SU-DHL-6 (cell line): ENCODE results near the gene PECR.

Experiments
- H2AFZ ChIP-seq: fragments of 200-600 bp; sonication (generic); 2 replicates; pipeline ENCODE4 v1.6.1; 2014; ENCODE audit warnings: low read depth, mild to moderate bottlenecking, moderate library complexity, mixed read lengths, antibody characterized with exemption, low read length; ENCODE audit not compliant: severe bottlenecking
- H3F3A ChIP-seq: fragments of 200-600 bp; shearing (Covaris generic); 2 replicates; pipeline ENCODE4 v1.6.0; 2016; ENCODE audit warnings: antibody characterized with exemption, mild to moderate bottlenecking; ENCODE audit not compliant: insufficient read depth
- H3K27ac ChIP-seq: fragments of 200-600 bp; sonication (generic); 2 replicates; pipeline ENCODE4 v1.5.1; 2016; ENCODE audit warnings: low read depth, mild to moderate bottlenecking, low read length, moderate library complexity, mixed read lengths
- H3K27me3 ChIP-seq: fragments of 200-600 bp; sonication (generic), shearing (Covaris generic); 2 replicates; pipeline ENCODE4 v1.6.0; 2014; ENCODE audit warnings: mild to moderate bottlenecking, low read length
- H3K36me3 ChIP-seq: fragments of 200-600 bp; sonication (generic); 2 replicates; pipeline ENCODE4 v1.6.1; 2014; ENCODE audit warnings: mild to moderate bottlenecking, low read length, mixed read lengths
- H3K4me2 ChIP-seq: fragments of 300-600, 200-600 bp; shearing (Covaris generic), sonication (generic); 2 replicates; pipeline ENCODE4 v1.6.0; 2014; ENCODE audit warnings: low read length, low read depth, mild to moderate bottlenecking; ENCODE audit not compliant: poor library complexity, severe bottlenecking
- H3K4me3 ChIP-seq: fragments of 200-600 bp; sonication (generic); 2 replicates; pipeline ENCODE4 v1.5.1; 2014; ENCODE audit warnings: antibody characterized with exemption, low read length, mild to moderate bottlenecking, mixed read lengths; ENCODE audit not compliant: insufficient read depth, poor library complexity, severe bottlenecking
- H3K79me2 ChIP-seq: fragments of 200-600 bp; sonication (generic); 2 replicates; pipeline ENCODE4 v1.6.1; 2014; ENCODE audit warnings: mild to moderate bottlenecking, low read length, moderate library complexity; ENCODE audit not compliant: insufficient read depth
- H3K9ac ChIP-seq: fragments of 200-600 bp; sonication (generic); 2 replicates; pipeline ENCODE4 v1.7.0; 2014; ENCODE audit warnings: mild to moderate bottlenecking, low read length
- H3K9me2 ChIP-seq: fragments of 200-600 bp; sonication (generic); replicated peaks from 2 replicates; pipeline ENCODE4 v1.6.1; 2014; ENCODE audit warnings: low read length; ENCODE audit not compliant: insufficient read depth
- H3K9me3 ChIP-seq: fragments of 200-600 bp; sonication (generic); 2 replicates; pipeline ENCODE4 v1.6.1; 2014; ENCODE audit warnings: low read length, mixed read lengths; ENCODE audit not compliant: insufficient read depth
- H4K20me1 ChIP-seq: fragments of 200-600 bp; sonication (generic); 2 replicates; pipeline ENCODE4 v1.6.1; 2014; ENCODE audit warnings: low read depth, mild to moderate bottlenecking, antibody characterized with exemption, low read length, moderate library complexity, mixed read lengths
- EZH2phosphoT487 ChIP-seq: fragments of 200-600 bp; sonication (generic), shearing (Covaris generic); conservative IDR thresholded peaks from 2 replicates; pipeline ENCODE4 v1.6.1; 2018; ENCODE audit warnings: mild to moderate bottlenecking, antibody characterized with exemption, low read length, moderate library complexity, mixed read lengths
- TF ChIP-seq, protein P1 (sequence below): fragments of 200-600 bp; sonication (generic); IDR thresholded peaks from one replicate; pipeline ENCODE4 v1.5.1; 2017; ENCODE audit warnings: antibody characterized with exemption, mild to moderate bottlenecking, low read length, moderate library complexity; ENCODE audit not compliant: insufficient read depth, poor library complexity, severe bottlenecking

The PECR gene

DNA sequence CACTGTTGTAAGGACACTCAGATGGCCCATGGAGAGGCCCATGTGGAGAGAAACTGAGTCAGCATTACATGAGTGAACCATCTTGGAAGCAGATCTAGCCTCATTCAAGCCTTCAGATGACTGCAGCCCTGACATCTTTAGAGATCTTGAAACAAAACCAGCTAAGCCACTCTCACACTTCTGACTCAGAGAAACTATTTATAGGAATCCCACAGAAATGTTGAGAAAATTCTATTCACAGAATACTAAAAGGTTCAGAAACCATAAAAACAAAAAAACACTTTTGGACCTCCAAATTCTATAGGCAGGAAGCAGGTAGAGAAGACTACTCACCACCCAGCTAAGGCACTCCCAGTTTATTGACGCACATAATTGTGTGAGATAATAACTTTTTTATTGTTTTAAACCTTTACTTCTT is 8.8 kb upstream of the PECR start:
- Histone ChIP-seq H3K4me3 (no peak overlapping the region), H3K27me3 (no peaks in the 10 kb centered on the region), H3F3A (no peaks in the 10 kb centered on the region), H2AFZ (no peak overlapping the region), H3K36me3 (no peaks in the 10 kb centered on the region), H3K9me3 (no peaks in the 10 kb centered on the region), H3K9ac (no peak overlapping the region), H3K79me2 (no peaks in the 10 kb centered on the region), H3K4me2 (no peak overlapping the region), H4K20me1 (no peaks in the 10 kb centered on the region), H3K9me2 (no peaks in the 10 kb centered on the region), H3K27ac (no peak overlapping the region)
- TF ChIP-seq EZH2phosphoT487, result no peak
- TF ChIP-seq, protein P1, sequence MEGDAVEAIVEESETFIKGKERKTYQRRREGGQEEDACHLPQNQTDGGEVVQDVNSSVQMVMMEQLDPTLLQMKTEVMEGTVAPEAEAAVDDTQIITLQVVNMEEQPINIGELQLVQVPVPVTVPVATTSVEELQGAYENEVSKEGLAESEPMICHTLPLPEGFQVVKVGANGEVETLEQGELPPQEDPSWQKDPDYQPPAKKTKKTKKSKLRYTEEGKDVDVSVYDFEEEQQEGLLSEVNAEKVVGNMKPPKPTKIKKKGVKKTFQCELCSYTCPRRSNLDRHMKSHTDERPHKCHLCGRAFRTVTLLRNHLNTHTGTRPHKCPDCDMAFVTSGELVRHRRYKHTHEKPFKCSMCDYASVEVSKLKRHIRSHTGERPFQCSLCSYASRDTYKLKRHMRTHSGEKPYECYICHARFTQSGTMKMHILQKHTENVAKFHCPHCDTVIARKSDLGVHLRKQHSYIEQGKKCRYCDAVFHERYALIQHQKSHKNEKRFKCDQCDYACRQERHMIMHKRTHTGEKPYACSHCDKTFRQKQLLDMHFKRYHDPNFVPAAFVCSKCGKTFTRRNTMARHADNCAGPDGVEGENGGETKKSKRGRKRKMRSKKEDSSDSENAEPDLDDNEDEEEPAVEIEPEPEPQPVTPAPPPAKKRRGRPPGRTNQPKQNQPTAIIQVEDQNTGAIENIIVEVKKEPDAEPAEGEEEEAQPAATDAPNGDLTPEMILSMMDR, result no peak

DNA sequence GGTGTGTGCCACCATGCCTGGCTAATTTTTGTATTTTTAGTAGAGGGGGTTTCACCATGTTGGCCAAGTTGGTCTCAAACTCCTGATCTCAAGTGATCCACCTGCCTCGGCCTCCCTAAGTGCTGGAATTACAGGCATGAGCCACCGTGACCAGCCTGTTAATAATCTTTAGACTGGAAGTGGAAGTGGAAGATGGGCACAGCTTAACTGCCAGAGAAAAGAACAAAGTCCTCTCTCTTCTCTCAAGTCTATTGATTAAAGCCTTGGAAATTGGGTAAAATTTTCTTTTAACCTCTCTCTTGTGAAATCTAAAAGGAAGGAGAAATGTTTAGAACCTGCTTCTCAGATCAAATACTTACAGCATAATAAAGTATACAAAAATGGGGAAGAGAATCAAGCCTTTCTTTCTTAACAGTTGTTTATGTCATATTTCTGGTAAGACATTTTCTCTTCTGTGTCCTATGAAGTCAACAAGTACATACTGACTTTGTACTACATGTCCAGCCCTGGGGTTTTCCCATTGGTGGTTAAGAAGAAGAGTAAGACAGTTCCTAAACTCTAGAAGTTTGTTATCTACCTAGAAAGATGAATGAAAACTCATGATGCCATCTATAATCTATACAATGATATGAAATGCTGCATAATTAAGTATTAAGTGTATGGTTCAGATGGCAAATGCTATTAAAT is 4.7 kb upstream of the PECR start:
- Histone ChIP-seq H2AFZ (no peak overlapping the region), H3K9me2 (no peaks in the 10 kb centered on the region), H3K27me3 (no peaks in the 10 kb centered on the region), H3K27ac (no peak overlapping the region), H3K9ac (no peak overlapping the region), H3K36me3 (no peaks in the 10 kb centered on the region), H3F3A (no peaks in the 10 kb centered on the region), H3K4me3 (no peak overlapping the region), H3K9me3 (no peaks in the 10 kb centered on the region), H4K20me1 (no peaks in the 10 kb centered on the region), H3K4me2 (no peak overlapping the region), H3K79me2 (no peaks in the 10 kb centered on the region)
- no peak for TF ChIP-seq EZH2phosphoT487
- TF ChIP-seq, protein P1, result no peak

DNA sequence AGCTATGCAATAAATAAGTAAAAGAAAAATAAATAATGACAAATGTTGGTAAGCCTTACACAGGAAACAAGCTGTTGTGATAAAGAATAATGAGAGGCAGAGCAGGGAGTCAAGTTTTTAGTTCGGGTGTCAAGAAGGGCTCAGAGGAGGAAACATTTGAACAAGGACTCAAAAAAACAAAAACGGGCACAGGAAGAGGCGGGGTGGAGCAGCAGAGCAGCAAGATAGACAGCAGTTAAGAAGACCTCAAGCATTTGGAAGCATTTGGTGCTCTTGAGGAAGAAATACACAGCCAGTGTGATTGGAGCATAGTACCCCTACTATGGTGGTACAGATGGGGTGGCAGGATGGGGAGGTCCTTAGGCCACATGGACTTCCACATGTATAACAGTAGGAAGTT is 2.9 kb upstream of the PECR start:
- H3F3A ChIP-seq, result no peaks in the 10 kb centered on the region
- peak overlapping the region; percentile 25 for H2AFZ ChIP-seq
- no peaks in the 10 kb centered on the region for H4K20me1 ChIP-seq
- no peak overlapping the region for H3K4me3 ChIP-seq
- H3K4me2 ChIP-seq, result no peak overlapping the region
- TF ChIP-seq EZH2phosphoT487, result no peak
- TF ChIP-seq, protein P1, result no peak
- no peaks in the 10 kb centered on the region for H3K36me3 ChIP-seq
- H3K79me2 ChIP-seq, result no peaks in the 10 kb centered on the region
- H3K9ac ChIP-seq, result no peak overlapping the region
- no peak overlapping the region for H3K27ac ChIP-seq
- H3K9me2 ChIP-seq, result no peaks in the 10 kb centered on the region
- H3K9me3 ChIP-seq, result no peaks in the 10 kb centered on the region
- no peaks in the 10 kb centered on the region for H3K27me3 ChIP-seq
